Natural killer cell (primary cell): ENCODE results near the gene DUSP1. TPM values are rescaled to one million over a fixed set of nuclear protein-coding genes. Genes with fewer than 3 reads are reported as not detected.

Experiments used
- ATAC-seq, 3 donors: fragments of 150-1000 bp in 2 of 3; fragments of 200-7000 bp in 1 of 3; cut with Tn5 transposase; 1 replicate in 1 of 3; 2 replicates in 2 of 3; pipeline ENCODE4 v1.10.0; 2021; ENCODE audit warnings: mild to moderate bottlenecking in 2 of 3, moderate library complexity in 2 of 3
- DNase-seq, 2 donors: peaks; one replicate each; pipeline versions ENCODE4 v3.0.0 to v3.0.0-alpha.2; 2013 to 2021; ENCODE audit warnings: mixed read lengths in 1 of 2
- H3K27ac ChIP-seq: one replicate; pipeline ENCODE4 v1.5.1; 2013; ENCODE audit warnings: mild to moderate bottlenecking, low read length
- H3K27me3 ChIP-seq: one replicate; pipeline ENCODE4 v1.6.1; 2013; ENCODE audit warnings: low read length; ENCODE audit not compliant: control insufficient read depth, insufficient read depth
- H3K36me3 ChIP-seq: one replicate; pipeline ENCODE4 v1.6.1; 2013; ENCODE audit warnings: low read length; ENCODE audit not compliant: control insufficient read depth, insufficient read depth
- H3K4me1 ChIP-seq: one replicate; pipeline ENCODE4 v1.6.1; 2013; ENCODE audit warnings: low read length; ENCODE audit not compliant: control insufficient read depth, insufficient read depth
- H3K4me3 ChIP-seq: one replicate; pipeline ENCODE4 v1.5.1; 2013; ENCODE audit warnings: low read length
- H3K9me3 ChIP-seq: one replicate; pipeline ENCODE4 v1.6.1; 2013; ENCODE audit warnings: low read length; ENCODE audit not compliant: control insufficient read depth, insufficient read depth
- H3K27ac Mint-ChIP-seq, 2 donors: one replicate each; pipeline ENCODE4 v1.8.0; 2022; ENCODE audit warnings: mild to moderate bottlenecking in 2 of 2, mixed read lengths in 2 of 2, moderate library complexity in 1 of 2
- H3K27me3 Mint-ChIP-seq, 2 donors: one replicate each; pipeline ENCODE4 v1.8.0; 2022; ENCODE audit warnings: low read depth in 2 of 2, mixed read lengths in 2 of 2
- H3K36me3 Mint-ChIP-seq: one replicate; pipeline ENCODE4 v1.8.0; 2022; ENCODE audit warnings: mixed read lengths
- H3K4me1 Mint-ChIP-seq, 2 donors: one replicate each; pipeline ENCODE4 v1.8.0; 2022; ENCODE audit warnings: mixed read lengths in 2 of 2
- H3K4me3 Mint-ChIP-seq: one replicate; pipeline ENCODE4 v1.8.0; 2022; ENCODE audit warnings: mild to moderate bottlenecking, moderate library complexity, mixed read lengths
- H3K9me3 Mint-ChIP-seq, 2 donors: one replicate each; pipeline ENCODE4 v1.8.0; 2022; ENCODE audit warnings: mixed read lengths in 2 of 2
- WGBS: methylation state at CpG from one replicate; pipeline ENCODE4 v1.1.7; 2013; ENCODE audit warnings: missing lambda C conversion rate; ENCODE audit not compliant: insufficient coverage; 5-methylcytosine and 5-hydroxymethylcytosine counted together
- intact Hi-C: fragments of 100-400 bp; cut with micrococcal nuclease; formaldehyde crosslinking; loops from one replicate; pipeline ENCODE4 v1.14.2; 2022
- total RNA-seq, 4 donors: library from RNA; stranded (reverse); fragments of 120-200 nt in 1 of 4; gene quantifications; one replicate each; pipeline versions ENCODE4 v1.2.3 to v1.2.4, GENCODE V29; 2013 to 2022
- TF ChIP-seq, protein P1 (sequence below): fragments of 200-600 bp; IDR thresholded peaks from one replicate; pipeline ENCODE4 v1.8.0; 2022; ENCODE audit warnings: antibody characterized with exemption

The DUSP1 gene
- total RNA-seq, 3 donors from 2014 or later (not counting 1 experiment from before 2014, with no cell fraction given), result 1,579 to 2,725 (median 2,168) TPM

DNA sequence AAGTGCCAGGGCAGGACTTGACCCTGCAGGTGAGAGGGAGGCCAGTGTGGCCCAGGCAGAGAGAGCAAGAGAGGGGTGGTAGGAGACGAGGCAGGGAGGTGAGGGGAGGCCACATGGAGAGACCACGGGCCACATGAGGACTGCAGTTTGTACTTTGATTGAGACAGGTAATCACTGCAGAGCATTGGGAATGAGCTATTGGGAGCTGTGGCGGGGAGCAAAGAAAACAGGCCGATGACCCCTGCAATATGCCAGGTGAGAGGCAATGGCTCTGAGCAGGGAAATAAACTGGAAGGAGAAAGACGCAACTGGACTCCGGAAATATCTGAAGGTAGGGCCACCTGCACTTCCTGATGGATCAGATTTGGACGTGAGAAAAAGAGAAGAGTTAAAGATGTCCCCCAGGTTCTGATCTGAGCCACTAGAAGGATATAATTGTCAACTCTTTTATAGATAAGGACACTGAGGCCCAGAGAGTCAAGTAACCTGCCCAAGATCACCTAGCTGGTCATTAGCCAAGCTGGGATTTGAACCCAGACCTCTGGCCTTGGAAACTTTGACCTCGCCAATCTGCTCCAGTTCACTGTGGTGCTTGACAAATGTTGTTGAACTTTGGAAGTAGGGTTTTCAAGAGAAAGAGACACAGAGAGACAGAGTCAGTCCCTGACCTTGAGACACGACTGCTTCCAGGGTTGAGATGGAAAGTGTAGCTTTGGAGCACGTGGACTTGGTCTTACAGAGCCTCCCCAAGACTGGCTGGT is 42.3 kb downstream of the DUSP1 start:
- no peak overlapping the region for H3K27ac Mint-ChIP-seq
- DNase-seq (no peak), ATAC-seq (no peak)
- no peak overlapping the region for H3K4me3 Mint-ChIP-seq
- H3K27me3 ChIP-seq, result peaks cover 10% of the 10 kb centered on the region
- peaks cover 0 to under 1% of the 10 kb centered on the region in 2 donors for H3K4me1 Mint-ChIP-seq
- H3K4me1 ChIP-seq, result no peaks in the 10 kb centered on the region
- H3K36me3 Mint-ChIP-seq, result no peaks in the 10 kb centered on the region
- H3K9me3 ChIP-seq, result no peaks in the 10 kb centered on the region
- TF ChIP-seq, protein P1, sequence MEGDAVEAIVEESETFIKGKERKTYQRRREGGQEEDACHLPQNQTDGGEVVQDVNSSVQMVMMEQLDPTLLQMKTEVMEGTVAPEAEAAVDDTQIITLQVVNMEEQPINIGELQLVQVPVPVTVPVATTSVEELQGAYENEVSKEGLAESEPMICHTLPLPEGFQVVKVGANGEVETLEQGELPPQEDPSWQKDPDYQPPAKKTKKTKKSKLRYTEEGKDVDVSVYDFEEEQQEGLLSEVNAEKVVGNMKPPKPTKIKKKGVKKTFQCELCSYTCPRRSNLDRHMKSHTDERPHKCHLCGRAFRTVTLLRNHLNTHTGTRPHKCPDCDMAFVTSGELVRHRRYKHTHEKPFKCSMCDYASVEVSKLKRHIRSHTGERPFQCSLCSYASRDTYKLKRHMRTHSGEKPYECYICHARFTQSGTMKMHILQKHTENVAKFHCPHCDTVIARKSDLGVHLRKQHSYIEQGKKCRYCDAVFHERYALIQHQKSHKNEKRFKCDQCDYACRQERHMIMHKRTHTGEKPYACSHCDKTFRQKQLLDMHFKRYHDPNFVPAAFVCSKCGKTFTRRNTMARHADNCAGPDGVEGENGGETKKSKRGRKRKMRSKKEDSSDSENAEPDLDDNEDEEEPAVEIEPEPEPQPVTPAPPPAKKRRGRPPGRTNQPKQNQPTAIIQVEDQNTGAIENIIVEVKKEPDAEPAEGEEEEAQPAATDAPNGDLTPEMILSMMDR, result no peak
- H3K27me3 Mint-ChIP-seq, result peaks cover 53 to 68% of the 10 kb centered on the region in 2 donors
- intact Hi-C loops, result no loop called here
- H3K27ac ChIP-seq, result no peak overlapping the region
- 87% methylated on average over 10 of the region's 10 CpGs for WGBS
- no peaks in the 10 kb centered on the region for H3K9me3 Mint-ChIP-seq
- no peaks in the 10 kb centered on the region for H3K36me3 ChIP-seq
- no peak overlapping the region for H3K4me3 ChIP-seq

GRCh38 chr5:172727551-172727950 is 43.4 kb downstream of the DUSP1 start:
- Histone ChIP-seq H3K4me3 (no peak overlapping the region), H3K9me3 (no peaks in the 10 kb centered on the region), H3K36me3 (no peaks in the 10 kb centered on the region), H3K27ac (no peak overlapping the region), H3K4me1 (peaks cover 10% of the 10 kb centered on the region), H3K27me3 (peaks cover 14% of the 10 kb centered on the region)
- TF ChIP-seq, protein P1, result no peak
- Mint-ChIP-seq H3K27ac (no peak overlapping the region), H3K27me3 (peaks cover 51 to 69% of the 10 kb centered on the region in 2 donors), H3K4me3 (no peak overlapping the region), H3K4me1 (peaks cover 5 to 11% of the 10 kb centered on the region in 2 donors), H3K36me3 (no peaks in the 10 kb centered on the region), H3K9me3 (no peaks in the 10 kb centered on the region)
- no peak for DNase-seq
- 91% methylated on average over 7 of the region's 7 CpGs for WGBS
- no peak for ATAC-seq
- intact Hi-C loops, result no loop called here

- H3K27me3 ChIP-seq, result peaks cover 14% of the 10 kb centered on the region
- intact Hi-C loops, result no loop called here
- TF ChIP-seq, protein P1, result no peak
- no peaks in the 10 kb centered on the region for H3K9me3 ChIP-seq
- H3K4me3 Mint-ChIP-seq, result no peak overlapping the region
- H3K4me3 ChIP-seq, result no peak overlapping the region
- DNase-seq (no peak), ATAC-seq (no peak)
- peaks cover 10 to 17% of the 10 kb centered on the region in 2 donors for H3K4me1 Mint-ChIP-seq
- H3K27ac ChIP-seq, result no peak overlapping the region
- H3K36me3 Mint-ChIP-seq, result no peaks in the 10 kb centered on the region
- H3K9me3 Mint-ChIP-seq, result no peaks in the 10 kb centered on the region
- H3K4me1 ChIP-seq, result peaks cover 15% of the 10 kb centered on the region
- H3K27me3 Mint-ChIP-seq, result peaks cover 53 to 75% of the 10 kb centered on the region in 2 donors
- H3K36me3 ChIP-seq, result no peaks in the 10 kb centered on the region
- 92% methylated on average over 9 of the region's 11 CpGs for WGBS
- no peak overlapping the region for H3K27ac Mint-ChIP-seq
Measured at GRCh38 chr5:172726966-172727365, 44.0 kb downstream of the DUSP1 start.
